GM20000 (cell line): Measurements from ENCODE around the gene NEU4.

ENCODE experiments used
- DNase-seq: peaks from one replicate; pipeline ENCODE4 v3.0.0; 2012; ENCODE audit warnings: low spot score
- TF ChIP-seq, protein P1 (sequence below): IDR thresholded peaks from 2 replicates; pipeline ENCODE4 v1.5.1; 2012; ENCODE audit warnings: mild to moderate bottlenecking, control low read depth; ENCODE audit errors: extremely low read depth, missing control alignments

The NEU4 gene

DNA sequence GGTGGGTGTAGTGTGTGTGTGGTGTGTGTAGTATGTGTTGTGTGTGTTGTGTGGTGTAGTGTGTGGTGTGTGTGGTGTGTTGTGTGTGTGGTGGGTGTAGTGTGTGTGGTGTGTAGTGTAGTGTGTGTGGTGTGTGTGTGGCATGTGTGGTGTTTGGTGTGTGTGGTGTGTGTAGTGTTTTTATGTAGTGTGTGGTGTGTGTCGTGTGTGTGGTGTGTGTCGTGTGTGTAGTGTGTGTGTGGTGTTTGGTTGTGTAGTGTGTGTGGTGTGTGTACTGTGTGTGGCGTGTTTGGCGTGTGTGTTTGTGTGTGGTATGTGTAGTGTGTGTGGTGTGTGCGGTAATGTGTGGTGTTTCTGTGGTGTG lies 55.8 kb downstream of the NEU4 start:
- TF ChIP-seq, protein P1, sequence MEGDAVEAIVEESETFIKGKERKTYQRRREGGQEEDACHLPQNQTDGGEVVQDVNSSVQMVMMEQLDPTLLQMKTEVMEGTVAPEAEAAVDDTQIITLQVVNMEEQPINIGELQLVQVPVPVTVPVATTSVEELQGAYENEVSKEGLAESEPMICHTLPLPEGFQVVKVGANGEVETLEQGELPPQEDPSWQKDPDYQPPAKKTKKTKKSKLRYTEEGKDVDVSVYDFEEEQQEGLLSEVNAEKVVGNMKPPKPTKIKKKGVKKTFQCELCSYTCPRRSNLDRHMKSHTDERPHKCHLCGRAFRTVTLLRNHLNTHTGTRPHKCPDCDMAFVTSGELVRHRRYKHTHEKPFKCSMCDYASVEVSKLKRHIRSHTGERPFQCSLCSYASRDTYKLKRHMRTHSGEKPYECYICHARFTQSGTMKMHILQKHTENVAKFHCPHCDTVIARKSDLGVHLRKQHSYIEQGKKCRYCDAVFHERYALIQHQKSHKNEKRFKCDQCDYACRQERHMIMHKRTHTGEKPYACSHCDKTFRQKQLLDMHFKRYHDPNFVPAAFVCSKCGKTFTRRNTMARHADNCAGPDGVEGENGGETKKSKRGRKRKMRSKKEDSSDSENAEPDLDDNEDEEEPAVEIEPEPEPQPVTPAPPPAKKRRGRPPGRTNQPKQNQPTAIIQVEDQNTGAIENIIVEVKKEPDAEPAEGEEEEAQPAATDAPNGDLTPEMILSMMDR, result no peak
- no peak for DNase-seq

DNA sequence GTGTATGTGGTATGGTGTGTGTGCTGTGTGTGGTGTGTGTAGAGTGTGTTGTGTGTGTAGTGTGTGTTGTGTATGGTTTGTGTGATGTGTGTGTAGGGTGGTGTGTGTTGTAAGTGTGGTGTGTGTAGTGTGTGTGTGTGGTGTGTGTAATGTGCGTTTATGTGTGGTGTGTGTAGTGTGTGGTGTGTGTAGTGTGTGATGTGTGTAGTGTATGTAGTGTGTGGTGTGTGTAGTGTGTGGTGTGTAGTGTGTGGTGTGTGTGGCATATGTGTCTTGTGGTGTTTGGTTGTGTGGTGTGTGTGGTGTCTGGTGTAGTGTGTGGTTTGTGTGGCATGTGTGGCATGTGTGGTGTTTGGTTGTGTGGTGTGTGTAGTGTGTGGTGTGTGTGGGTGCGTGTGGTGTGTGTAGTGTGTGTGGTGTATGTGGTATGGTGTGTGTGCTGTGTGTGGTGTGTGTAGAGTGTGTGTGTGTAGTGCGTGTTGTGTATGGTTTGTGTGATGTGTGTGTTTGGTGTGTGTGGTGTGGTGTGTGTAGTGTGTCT lies 56.5 kb downstream of the NEU4 start:
- DNase-seq, result no peak
- TF ChIP-seq, protein P1, result no peak

DNA sequence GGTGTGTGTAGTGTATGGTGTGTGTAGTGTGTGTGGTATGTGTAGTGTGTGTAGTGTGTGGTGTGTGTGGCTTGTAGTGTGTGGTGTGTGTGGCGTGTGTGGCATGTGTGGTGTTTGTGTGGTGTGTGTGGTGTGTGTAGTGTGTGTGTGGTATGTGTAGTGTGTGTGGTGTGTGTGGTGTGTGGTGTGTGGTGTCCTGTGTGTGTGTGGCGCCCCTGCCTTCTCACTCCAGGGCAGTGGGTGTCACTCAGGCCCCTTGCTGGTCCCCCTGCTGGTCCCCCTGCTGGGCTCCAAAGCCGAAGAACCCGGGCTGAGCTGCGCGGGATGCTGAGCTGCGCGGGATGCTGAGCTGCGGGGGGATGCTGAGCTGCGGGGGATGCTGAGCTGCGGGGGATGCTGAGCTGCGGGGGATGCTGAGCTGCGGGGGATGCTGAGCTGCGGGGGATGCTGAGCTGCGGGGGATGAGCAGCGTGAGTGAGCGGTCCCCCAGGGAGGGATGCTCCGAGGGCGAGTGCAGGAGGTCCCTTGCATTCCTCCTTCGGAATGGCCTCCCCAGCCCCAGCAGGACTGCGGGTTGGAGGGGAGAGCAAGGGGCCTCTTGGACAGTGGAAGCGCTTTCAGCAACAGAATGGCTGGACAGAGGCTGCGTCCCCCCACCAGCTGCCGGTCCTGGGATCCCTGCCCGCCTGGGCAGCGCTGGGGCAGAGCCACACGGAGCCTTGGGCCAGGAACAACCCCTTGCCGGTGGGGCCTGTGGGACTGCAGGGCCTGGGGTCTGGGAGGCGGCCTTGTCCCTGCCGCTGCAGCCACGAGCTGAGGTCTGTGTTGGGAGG lies 57.2 kb downstream of the NEU4 start:
- TF ChIP-seq, protein P1, result no peak
- no peak for DNase-seq
